Measurements from ENCODE around the gene F2RL2. TPM values are rescaled to one million over a fixed set of nuclear protein-coding genes. Genes with fewer than 3 reads are reported as not detected.

Gene F2RL2
- total RNA-seq, 1 donor from 2014 or later, result 2.0 TPM

Other genes starting within 250 kb of the F2RL2 start
- gene IQGAP2, start 220.1 kb downstream of the F2RL2 start, total RNA-seq, result 4.0 and 11.7 TPM in 2 replicates
- 105 and 111 TPM in 2 replicates for gene F2R, start 92.7 kb upstream of the F2RL2 start, total RNA-seq
- gene F2RL1, start 195.6 kb upstream of the F2RL2 start, total RNA-seq, result 144 TPM in 2 replicates
- gene S100Z, start 226.6 kb upstream of the F2RL2 start, total RNA-seq, result not detected in 2 replicates